Mesothelial cell of epicardium (in vitro differentiated cells): ENCODE results near the gene VPS41. TPM values are rescaled to one million over a fixed set of nuclear protein-coding genes. Genes with fewer than 3 reads are reported as not detected.

ENCODE experiments used
- DNase-seq, 2 experiments: peaks; one replicate each; pipeline ENCODE4 v3.0.0; 2021; ENCODE audit warnings: low spot score in 2 of 2; ENCODE audit not compliant: unreplicated experiment in 2 of 2
- H3K27ac Mint-ChIP-seq: 2 replicates; pipeline ENCODE4 v1.8.0; 2021; ENCODE audit warnings: mixed read lengths
- H3K27me3 Mint-ChIP-seq: 2 replicates; pipeline ENCODE4 v1.8.0; 2021; ENCODE audit warnings: low read depth, mixed read lengths
- H3K36me3 Mint-ChIP-seq: 2 replicates; pipeline ENCODE4 v1.8.0; 2021; ENCODE audit warnings: mixed read lengths
- H3K4me1 Mint-ChIP-seq: 2 replicates; pipeline ENCODE4 v1.8.0; 2021; ENCODE audit warnings: mixed read lengths
- H3K4me3 Mint-ChIP-seq: 2 replicates; pipeline ENCODE4 v1.8.0; 2021; ENCODE audit warnings: mild to moderate bottlenecking, moderate library complexity, mixed read lengths
- H3K9me3 Mint-ChIP-seq: 2 replicates; pipeline ENCODE4 v1.8.0; 2021; ENCODE audit warnings: mixed read lengths
- total RNA-seq: library from RNA; stranded (reverse); gene quantifications from 3 replicates; pipeline ENCODE4 v1.2.1, GENCODE V29; 2021
- TF ChIP-seq, protein P1 (sequence below): fragments of 200-600 bp; sonication (generic); IDR thresholded peaks from one replicate; pipeline ENCODE4 v1.5.0; 2021; ENCODE audit warnings: antibody characterized with exemption; ENCODE audit not compliant: unreplicated experiment

Gene VPS41
- total RNA-seq, 1 donor from 2014 or later, result 104 TPM

DNA sequence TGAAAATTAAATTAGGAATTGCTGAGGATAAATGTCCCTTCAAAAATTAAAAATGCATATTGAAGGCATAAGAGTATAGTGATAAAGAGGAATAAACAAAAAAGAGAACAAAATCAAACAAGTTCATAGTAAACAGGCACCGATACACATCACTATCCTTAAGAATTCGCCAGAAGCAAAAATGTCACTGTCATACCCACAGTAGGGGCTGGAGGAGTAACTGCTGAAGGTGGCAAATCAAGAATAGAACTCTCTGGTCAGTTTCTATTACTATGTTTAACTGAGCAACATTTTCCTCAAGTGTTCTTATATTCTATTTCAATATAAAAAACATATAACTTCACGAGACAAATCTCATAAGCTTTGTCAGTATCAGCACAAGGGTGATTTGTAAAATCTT, 84.0 kb downstream of the VPS41 start:
- H3K4me1 Mint-ChIP-seq, result peaks cover 3% of the 10 kb centered on the region
- no peak for DNase-seq
- TF ChIP-seq, protein P1, sequence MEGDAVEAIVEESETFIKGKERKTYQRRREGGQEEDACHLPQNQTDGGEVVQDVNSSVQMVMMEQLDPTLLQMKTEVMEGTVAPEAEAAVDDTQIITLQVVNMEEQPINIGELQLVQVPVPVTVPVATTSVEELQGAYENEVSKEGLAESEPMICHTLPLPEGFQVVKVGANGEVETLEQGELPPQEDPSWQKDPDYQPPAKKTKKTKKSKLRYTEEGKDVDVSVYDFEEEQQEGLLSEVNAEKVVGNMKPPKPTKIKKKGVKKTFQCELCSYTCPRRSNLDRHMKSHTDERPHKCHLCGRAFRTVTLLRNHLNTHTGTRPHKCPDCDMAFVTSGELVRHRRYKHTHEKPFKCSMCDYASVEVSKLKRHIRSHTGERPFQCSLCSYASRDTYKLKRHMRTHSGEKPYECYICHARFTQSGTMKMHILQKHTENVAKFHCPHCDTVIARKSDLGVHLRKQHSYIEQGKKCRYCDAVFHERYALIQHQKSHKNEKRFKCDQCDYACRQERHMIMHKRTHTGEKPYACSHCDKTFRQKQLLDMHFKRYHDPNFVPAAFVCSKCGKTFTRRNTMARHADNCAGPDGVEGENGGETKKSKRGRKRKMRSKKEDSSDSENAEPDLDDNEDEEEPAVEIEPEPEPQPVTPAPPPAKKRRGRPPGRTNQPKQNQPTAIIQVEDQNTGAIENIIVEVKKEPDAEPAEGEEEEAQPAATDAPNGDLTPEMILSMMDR, result no peak
- H3K27ac Mint-ChIP-seq, result no peak overlapping the region
- peaks cover 9% of the 10 kb centered on the region for H3K9me3 Mint-ChIP-seq
- H3K36me3 Mint-ChIP-seq, result peaks cover 8% of the 10 kb centered on the region
- H3K27me3 Mint-ChIP-seq, result no peaks in the 10 kb centered on the region
- no peak overlapping the region for H3K4me3 Mint-ChIP-seq

DNA sequence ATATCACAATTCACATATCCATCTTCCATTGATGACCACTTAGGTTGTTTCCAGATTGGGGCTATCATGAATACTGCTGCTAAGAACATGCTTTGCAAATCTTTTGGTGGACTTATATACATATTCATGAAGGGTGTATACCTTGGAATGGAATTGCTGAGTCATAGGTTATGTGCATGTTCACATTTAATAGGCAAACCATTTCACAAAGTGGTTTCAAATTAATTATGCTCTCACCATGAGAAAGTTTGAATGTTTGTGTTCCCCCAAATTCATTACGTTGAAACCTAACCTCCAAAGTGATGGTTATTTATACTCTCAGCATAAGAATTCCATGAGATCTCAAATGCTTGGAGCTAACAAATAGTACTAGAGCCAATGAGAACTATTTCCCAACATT, 86.4 kb downstream of the VPS41 start:
- TF ChIP-seq, protein P1, result no peak
- H3K4me1 Mint-ChIP-seq, result peaks cover 3% of the 10 kb centered on the region

DNA sequence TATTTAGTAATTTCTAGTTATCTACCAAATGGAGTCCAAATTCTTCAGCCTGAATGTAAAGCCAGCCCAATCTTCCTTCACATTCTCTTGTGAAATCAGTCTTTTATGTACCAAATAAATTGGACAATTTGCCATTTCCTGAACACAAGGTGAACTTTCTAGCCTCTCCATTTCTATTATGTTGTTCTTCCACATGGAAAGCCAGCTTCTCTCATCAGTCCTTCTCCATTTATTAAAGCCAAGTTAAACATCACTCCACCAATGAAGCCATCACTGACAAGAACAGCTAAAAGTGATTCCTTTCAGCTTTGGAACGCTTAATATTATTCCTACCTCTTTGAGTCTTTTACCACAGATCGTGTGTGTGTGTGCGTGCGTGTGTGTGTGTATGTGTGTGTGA, 88.4 kb downstream of the VPS41 start:
- Mint-ChIP-seq H3K4me1 (no peaks in the 10 kb centered on the region), H3K36me3 (peaks cover 23% of the 10 kb centered on the region), H3K27me3 (no peaks in the 10 kb centered on the region), H3K27ac (no peak overlapping the region), H3K9me3 (peaks cover 16% of the 10 kb centered on the region), H3K4me3 (no peak overlapping the region)
- TF ChIP-seq, protein P1, result no peak
- DNase-seq, result no peak

More for the DNA sequence above, 86.4 kb downstream of the VPS41 start:
- H3K27me3 Mint-ChIP-seq, result no peaks in the 10 kb centered on the region
- H3K9me3 Mint-ChIP-seq, result peaks cover 9% of the 10 kb centered on the region
- DNase-seq, result no peak
- no peak overlapping the region for H3K4me3 Mint-ChIP-seq
- H3K27ac Mint-ChIP-seq, result no peak overlapping the region
- H3K36me3 Mint-ChIP-seq, result peaks cover 8% of the 10 kb centered on the region

DNA sequence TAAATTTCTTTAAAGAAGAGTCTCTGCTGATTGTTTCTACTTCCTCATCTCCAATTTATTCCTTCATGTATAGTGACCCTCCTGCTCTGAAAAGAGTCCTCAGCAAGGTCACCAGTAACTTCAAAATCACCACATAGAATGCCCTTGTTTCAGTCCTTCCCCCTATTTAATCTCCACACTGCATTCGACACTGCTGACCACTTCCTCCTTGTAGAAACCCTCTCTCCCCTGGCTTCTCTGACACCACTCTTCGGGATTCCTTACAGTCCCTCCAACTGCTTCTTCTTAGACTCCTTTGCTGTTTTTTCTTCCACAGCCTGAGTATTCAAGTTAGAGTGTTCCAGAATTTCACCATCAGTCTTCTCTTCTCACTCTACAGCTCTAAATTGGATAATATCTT, 89.5 kb downstream of the VPS41 start:
- Mint-ChIP-seq H3K27me3 (no peaks in the 10 kb centered on the region), H3K27ac (no peak overlapping the region), H3K4me3 (no peak overlapping the region), H3K9me3 (peaks cover 16% of the 10 kb centered on the region), H3K4me1 (no peaks in the 10 kb centered on the region), H3K36me3 (peaks cover 25% of the 10 kb centered on the region)
- TF ChIP-seq, protein P1, result no peak
- no peak for DNase-seq

DNA sequence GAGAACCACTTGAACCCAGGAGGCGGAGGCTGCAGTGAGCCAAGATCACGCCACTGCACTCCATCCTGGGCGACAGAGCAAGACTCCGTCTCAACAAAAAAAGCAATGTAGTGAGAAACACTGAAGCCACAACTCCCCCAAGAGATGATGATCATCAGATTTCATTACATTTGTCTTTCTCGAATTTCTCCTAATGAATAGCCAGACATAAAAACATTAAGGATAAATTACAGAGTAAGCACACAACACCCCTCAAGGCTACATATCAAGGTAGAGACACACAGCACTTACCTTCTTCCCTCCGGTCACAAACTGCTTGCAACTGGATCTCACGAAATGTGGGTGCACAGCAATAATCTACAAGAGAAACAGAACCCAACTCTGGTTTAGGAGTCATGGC, 91.5 kb downstream of the VPS41 start:
- no peaks in the 10 kb centered on the region for H3K4me1 Mint-ChIP-seq
- DNase-seq, result no peak
- H3K27ac Mint-ChIP-seq, result no peak overlapping the region
- no peak overlapping the region for H3K4me3 Mint-ChIP-seq
- H3K27me3 Mint-ChIP-seq, result no peaks in the 10 kb centered on the region
- TF ChIP-seq, protein P1, result no peak
- H3K36me3 Mint-ChIP-seq, result peaks cover 17% of the 10 kb centered on the region
- peaks cover 6% of the 10 kb centered on the region for H3K9me3 Mint-ChIP-seq

DNA sequence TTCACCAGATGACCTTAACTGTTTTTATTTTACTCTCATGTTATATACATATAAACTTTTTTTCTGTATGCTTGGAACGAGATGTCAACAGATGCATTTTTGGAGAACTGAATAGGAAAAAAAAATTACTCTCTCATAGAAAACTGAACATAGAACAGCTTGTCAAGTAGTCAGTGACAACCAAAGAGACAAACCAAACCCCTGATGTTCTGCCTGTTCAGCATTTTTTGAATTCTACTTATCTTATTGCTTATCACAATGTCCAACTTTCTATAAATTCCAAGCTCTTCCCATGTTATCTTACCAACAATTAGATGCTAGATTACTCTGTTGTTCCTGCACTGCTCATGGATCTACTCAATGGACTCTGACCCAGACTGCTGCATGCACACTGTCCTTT, 95.2 kb downstream of the VPS41 start:
- no peaks in the 10 kb centered on the region for H3K4me1 Mint-ChIP-seq
- no peak overlapping the region for H3K4me3 Mint-ChIP-seq
- TF ChIP-seq, protein P1, result no peak
- peaks cover 6% of the 10 kb centered on the region for H3K9me3 Mint-ChIP-seq
- H3K27ac Mint-ChIP-seq, result no peak overlapping the region
- H3K27me3 Mint-ChIP-seq, result no peaks in the 10 kb centered on the region
- no peak for DNase-seq
- peaks cover 17% of the 10 kb centered on the region for H3K36me3 Mint-ChIP-seq
